Middle frontal gyrus (tissue), 1 donor: ENCODE measurements around the gene CRABP1.

Experiments
- DNase-seq: peaks from one replicate; pipeline ENCODE4 v3.0.0-alpha.2; 2015; ENCODE audit warnings: low spot score; ENCODE audit errors: extremely low spot score

CRABP1 gene

DNA sequence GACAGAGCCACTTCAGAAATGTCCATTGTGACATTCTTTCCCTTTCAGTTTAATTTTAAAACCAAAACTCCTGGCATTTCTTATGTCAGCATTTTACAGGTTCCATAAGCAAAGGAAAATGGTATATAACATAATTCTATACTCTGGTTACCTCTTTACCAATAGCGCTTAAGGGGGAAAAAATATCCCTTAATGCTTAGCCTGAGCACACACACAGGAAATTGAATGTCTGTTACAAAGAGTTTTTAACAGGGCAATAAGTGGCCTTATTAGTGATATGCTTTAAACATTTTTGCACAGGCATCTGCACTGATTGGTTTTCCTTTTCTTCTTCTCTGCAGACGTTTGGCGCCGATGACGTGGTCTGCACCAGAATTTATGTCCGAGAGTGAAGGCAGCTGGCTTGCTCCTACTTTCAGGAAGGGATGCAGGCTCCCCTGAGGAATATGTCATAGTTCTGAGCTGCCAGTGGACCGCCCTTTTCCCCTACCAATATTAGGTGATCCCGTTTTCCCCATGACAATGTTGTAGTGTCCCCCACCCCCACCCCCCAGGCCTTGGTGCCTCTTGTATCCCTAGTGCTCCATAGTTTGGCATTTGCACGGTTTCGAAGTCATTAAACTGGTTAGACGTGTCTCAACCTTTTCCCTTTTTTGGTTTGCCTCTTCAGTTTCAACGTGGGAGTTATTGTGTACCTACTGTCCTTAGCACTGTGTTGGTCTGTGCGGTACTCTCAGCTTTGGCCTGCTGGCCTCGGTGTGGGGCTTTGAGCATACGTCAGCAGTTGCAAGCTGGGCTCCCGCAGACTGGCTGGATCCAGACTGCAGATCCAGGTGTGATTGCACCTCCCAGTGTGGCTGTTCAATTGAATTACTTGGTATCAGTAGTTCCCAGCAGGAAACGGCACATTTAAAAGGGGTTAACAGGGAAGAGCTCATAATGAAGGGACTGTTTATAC, 7.7 kb downstream of the CRABP1 start:
- no peak for DNase-seq

DNA sequence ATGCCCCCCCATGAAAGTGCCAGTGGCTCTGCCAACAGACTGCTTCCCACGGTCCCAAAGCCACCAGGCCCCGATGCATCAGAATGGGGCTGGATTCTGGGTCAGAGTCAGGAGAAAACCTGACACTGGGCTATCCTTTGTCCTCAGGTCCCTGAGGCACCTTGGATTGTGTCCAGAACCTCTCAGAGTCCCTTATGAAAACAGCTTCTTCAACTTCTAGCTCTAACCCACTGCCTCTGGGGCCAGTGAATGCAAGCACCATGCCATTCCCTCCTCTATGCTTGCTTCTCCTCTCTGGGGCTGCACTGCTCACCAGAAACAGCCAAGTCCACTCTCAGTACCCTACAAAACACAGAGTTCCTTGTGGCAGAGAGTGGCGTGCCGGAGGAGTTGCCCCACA, 9.9 kb downstream of the CRABP1 start:
- no peak for DNase-seq

DNA sequence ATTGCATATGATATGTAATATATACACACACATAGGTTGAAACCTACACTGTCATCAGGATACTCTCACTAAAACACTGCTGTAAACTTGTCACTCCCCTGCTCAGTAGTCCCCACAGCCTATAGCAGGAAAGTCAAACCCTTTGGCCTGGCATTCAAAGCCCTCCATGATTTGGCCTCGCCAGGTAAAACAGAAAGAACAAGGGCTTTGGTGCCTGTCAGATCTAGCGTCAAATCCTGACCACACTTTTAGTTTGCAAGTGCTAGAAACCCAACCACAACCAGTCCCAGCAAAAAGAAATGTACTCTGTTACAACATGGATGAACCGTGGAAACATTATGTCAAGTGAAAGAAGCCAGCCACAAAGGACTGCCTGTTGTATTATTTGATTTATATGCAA, 11.4 kb downstream of the CRABP1 start:
- no peak for DNase-seq

DNA sequence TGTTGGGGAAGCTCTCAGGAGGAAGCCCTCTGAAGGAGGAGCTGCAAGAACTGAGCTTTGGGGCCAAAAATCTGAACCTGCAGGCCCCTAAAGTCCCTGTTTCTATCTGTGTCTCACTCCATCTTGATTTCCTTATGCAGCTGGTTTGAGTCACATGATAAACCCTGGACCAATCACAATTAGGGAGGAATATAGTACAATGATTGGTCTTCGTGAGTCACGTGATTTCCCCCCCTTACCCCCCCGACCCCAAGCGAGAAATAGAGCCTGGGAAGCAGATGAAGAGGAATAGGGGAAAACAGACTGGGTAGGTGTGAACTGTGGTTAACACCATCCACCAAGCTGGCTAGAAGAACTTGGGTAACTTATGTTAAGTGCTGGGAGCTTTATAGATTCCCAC, 12.9 kb downstream of the CRABP1 start:
- DNase-seq, result no peak

DNA sequence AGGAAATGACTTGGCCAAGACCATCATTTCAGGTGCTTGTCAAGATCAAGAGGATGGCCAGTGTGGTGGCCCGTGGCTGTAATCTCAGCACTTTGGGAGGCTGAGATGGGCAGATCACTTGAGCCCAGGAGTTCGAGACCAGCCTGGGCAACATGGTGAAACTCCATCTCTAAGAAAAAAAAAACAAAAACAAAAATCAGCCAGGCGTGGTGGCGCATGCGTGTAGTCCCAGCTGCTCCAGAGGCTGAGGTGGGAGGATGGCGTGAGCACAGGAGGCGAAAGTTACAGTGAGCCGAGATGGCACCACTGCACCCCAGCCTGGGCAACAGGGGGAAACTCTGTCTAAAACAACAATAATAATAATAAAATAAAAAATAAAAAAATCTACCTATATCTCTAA, 15.0 kb downstream of the CRABP1 start:
- DNase-seq, result no peak

DNA sequence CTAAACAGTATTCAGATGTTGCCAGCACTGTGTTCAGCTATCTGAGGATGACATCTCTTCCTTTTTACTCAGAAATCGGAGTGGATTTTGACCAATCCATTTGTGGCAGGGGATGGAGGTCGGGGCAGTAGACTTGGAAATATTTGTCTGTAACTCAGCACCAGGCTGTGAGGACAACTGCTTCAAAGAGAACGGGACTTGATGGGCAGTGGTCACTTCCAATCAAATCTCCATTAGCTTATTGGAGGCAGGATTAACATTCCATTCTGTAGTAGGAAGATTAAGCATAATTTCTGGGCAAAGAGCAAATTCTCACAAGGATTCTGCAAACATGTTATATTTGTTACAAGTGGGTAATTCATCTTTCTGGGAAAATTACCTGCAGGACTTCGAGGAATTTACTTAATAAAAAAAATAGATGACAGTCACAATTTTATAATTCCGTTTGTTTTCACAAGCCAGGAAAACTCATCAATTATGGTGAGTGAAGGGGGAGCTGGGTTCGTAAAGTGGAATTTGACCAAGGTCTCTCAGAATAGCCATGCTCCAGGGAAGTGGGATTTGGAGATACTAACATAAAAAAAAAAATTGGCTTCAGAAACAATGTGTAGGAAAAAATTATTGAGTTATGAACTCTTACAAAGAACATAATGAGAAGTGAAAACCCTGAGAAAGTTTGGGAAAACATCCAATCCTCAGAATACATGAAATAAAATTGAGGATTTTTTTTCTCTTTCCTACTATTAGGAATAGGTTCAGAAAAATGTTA, 18.1 kb downstream of the CRABP1 start:
- no peak for DNase-seq

DNA sequence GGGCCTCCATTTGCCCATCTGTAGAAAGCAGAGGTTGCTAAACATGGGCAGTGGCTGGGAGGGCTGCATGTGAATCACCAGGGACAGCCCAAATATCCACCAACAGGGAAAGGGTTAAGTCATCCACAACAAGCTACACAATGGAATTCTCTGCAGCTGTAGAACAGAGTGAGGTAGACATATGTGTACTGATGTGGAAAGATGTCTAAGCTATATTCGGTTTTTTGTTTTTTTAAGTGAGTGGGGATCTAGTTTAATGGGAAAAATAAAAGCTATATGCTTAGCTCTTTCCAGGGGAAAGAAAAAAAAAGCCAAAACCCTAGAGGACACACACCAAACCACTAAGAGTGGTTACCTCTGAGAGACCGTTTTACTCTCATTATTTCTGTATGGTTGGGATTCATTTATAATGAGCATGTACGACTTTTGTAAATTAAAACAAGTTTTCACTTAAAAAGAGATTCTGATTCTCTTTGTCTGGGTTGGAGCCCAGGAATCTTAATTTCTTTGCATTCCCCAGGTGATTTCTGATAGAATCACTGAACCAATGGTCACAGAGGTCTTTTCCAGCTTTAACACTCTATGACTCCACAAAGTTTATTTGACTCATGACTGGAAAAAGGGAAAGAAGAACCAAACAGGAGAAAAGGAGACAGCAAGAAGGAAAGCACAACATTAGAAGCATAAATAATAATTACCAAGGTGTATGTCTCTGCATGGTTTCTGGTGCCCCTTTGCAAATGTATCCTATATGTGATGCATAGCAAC, 19.1 kb downstream of the CRABP1 start:
- no peak for DNase-seq

DNA sequence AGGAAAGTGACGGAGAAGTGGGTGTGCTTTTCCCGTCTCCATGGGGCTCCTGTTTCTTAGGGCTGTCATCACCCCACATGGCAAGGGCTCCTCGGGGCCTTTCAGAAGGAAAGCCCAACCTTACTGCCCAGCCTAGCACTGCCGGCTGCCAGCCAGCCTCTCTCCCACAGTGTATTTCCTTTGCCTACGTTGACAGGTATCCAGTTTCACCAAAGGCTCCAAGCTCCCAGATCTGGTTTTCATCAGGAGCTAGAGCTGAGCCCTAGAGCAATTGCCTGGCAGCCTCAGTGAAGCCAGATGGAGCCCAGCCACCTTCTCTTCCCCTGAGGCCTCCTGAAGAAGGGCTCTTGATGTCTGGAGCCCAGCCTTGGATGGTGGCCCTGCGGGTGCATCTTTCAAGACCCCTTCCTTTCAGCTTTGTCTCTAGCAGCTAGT, 20.2 kb downstream of the CRABP1 start:
- DNase-seq, result no peak

DNA sequence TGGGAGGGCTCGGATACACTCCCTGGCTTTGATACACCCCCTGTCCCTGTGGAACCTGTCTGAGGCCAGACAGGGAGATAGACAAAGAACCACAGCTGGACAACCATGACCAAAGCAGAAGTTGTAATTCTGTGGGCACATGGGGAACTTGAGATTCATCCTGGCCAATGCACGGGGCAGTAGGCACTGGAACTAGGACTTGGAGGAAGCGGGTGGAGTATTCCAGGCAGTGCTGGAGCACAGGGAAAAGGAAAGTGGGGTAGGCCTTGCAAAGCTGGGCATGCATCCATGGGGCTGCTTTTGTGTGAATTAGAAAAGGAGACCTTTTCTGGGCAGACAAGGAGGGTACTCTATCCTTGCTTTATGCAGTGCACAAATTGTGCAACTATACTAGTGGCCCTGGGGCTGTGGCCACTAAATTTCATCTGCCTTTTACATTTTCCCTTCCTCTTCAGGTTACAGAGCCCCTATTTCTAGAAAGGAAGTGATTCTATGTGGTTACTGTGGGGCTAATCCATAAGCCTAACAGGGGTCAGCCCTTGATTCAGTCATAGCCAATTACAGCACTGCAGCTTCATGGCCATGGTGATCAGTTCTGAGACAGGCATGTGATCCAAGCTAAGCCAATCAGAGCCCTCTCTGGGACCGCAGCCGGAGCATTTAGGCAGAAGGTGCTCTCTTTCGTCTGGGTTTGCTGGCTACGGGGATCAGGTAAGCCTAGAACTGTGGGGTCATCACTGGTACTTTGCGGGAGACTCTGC, 21.0 kb downstream of the CRABP1 start:
- DNase-seq, result no peak

DNA sequence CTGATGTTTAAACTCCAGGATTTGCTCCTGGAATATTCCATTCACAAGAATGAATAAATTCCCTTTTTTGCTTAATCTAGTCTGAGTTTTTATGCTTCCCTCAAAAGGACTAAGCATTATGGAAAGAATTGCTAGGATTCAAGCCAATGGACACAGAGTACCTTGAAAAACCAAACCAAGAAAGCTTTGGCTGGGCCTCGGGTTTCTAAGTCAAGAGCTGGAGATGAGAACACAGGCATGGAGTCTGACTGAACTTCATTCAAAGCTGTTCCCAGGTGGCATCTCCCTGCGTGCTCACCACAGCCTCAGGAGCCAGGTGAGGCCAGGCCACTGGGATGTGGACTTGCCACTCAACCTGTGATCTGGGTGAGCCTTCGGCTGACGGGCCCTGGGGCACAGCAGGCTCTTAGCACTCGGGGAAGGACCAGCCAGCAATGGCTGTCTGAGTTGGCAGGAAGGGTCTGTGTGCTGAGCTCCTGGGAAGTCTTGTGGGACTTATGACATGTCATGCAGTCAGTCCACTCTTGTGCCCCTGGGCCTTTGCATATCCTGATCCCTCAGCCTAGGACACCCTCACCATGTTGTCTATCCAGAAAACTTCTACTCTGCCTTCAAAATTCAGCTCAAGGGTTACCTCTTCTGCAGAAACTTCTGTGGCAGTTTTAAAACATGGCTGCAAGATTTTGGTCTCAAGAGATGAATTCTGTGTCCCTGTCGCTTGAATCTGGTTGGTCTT, 21.8 kb downstream of the CRABP1 start:
- no peak for DNase-seq

DNA sequence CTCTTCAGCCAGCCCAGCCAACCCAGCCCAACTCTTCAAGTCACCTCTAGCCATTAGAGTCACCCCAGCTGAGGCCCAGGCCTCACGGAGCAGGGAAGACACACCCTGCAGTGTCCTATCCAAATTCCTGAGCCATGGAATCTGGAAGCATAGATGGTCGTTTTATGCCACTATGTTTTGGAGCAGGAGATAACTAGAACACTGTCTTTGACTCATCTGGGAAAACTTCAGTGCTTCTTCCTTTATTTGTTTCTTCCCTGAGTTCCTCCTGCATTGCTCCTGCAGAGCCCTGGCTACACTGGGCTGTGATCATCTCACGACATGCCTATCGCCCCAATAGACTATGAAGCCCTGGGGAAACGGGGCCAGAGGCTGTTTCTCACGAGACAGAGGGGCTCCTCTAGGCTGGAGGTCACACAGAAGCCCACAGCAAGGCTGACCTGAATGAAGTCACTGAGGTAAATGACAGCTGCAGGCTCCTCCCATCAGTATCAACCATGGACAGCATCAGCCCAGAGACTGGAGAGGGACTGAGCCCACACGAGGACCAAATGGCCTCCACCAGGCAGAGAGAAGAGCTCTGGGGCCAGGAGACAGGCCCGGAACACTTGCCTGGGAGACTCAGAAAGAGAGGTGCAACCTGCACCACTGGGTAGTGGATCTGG, 22.7 kb downstream of the CRABP1 start:
- no peak for DNase-seq

DNA sequence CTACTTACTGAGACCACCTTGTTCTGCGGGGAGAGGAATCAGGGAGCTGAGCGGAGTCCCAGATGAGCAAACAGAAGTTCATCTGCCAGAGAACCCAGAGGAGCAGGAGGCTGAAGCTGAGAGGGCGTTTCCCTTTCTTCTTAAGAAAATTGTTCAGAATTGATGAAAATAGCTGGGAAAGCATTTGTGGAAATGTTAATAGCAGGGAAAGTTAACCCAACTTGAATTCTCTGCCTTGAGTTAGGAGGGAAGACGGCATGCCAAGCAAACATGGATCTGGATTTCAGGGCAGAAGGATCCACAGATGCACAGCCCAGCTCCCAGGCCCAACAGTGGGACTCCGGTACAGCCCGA, 23.2 kb downstream of the CRABP1 start:
- DNase-seq, result no peak

DNA sequence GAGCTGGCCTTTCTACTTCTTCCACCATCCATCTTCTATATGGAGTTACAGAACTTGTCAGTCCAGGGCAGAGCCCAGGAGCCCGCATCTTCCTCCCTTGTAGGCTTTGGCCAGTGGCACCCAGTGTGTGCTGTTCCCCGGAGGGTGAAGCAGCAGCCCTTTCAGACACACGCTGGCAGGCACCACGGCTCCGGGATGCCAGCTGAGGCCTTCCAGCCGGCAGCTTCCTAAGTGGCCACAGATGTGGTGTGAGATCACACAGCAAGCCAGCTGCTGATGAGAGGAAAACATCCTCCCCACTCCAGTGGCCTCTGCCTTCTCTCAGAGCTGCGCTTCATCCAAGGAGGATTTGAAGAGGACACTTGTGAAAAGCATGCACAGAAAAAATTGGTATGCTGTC, 24.1 kb downstream of the CRABP1 start:
- peak; percentile 73 for DNase-seq

DNA sequence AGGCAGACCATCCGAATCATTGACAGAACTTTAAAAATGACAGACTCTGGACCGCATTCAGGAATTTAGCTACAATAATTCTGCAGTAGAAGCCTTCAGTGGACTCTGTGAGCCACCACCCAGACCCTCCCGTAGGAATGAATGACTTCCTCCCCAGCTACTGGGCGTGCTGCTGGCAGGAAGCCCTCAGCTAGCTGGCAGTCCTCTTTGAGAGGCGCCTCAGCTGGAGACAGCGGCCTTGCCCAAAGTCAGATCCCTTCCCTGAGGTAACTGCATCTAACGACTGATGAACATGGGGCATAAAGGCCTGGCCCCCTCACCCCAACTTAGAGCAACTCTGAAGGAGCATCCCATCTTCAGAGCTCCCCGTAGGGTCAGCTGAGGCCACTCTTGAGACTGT, 25.8 kb downstream of the CRABP1 start:
- no peak for DNase-seq

DNA sequence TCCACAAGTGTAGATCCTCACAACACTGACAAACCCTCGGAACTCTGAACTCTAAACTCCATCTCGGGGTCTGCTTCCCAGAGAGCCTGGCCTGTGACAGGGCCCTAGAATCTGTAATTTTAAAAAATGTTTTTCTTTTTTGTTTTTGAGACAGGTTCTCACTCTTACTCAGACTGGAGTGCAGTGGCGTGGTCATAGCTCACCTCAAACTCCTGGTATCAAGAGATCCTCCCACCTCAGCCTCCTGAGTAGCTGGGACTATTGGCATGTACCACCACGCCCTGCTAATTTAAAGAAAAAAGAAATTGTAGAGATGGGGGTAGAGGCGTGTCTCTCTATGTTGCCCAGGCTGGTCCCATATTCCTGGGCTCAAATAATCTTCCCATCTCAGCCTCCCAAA, 26.2 kb downstream of the CRABP1 start:
- DNase-seq, result no peak

DNA sequence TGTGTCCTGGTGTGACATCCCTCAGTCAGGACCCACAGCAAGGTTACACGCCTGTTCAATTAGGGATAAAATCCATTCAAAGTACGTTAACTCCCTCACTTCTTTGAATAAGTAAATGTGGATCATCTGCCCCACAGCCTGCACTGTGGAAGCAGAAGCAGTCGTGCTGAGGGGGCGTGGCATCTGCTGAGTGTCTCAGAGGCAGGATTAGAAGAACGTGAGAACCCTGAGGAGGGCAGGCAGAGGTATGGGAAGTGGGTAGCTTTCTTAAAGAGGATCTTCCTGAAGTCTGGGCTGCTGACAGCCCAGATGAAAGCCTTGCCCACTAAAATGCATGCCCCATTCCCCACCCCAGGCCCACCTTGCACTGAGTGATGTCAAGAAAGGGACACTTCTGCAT, 28.5 kb downstream of the CRABP1 start:
- DNase-seq, result no peak

DNA sequence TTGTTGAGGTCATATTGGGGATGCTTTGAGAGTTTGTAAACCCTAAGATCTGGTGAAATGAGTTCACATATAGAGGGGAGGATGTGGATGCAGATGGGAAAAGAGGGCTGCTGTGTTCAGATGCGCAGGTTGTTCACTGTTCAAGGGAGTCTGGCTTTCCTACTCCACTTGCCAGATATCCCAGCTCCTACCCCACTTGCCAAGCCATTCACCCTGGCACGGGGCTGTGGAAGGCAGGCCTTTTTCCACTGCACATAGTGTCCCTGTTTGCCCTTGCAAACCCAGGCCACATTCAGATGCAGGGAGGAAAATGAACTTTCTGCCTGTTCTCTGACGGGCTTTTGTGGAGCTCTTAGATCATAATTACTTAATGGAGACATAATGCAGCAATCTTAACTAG, 29.0 kb downstream of the CRABP1 start:
- DNase-seq, result no peak

DNA sequence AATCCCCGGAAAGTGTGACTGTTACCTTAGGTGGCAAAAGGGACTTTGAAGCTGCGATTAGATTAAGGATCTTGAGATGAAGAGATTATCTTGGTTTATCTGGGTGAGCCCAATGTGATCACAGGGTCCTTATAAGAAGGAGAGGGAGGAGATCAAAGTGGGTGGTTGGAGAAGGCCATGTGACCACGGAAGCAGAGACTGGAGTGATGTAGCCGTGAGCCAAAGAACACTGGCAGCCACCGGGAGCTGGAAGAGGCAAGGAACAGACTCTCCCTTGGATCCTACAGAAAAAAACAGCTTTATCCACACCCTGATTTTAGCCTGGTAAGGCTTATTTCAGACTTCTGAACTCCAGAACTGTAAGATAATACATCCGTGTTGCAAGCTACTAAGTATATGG, 29.9 kb downstream of the CRABP1 start:
- no peak for DNase-seq

DNA sequence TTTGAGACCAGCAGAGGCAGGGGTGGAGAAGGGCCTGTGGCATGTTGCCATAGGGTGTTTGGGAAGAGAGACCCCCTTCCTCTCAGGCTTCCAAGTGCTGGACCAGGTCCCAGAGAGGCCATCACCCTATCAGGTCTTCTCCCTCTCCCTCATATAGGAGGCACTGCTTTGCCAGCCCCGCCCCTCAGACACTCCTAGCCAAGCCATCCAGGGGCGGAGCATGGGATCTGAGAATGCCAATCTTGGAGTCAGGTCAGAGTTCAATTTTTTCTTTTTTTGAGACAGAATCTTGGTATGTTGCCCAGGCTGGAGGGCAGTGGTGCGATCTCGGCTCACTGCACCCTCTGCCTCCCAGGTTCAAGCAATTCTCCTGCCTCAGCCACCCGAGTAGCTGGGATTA, 32.7 kb downstream of the CRABP1 start:
- DNase-seq, result no peak
